HEK293 (cell line): ENCODE measurements around the gene OR10P1.
"Not testable (repeated sequence)": the region's sequence is repeated elsewhere in the genome, so short reads cannot be mapped to it uniquely, and the experiment has no call there.

Source experiments
- CTCF ChIA-PET: fragments of 350-600 bp; formaldehyde crosslinking; extraction: SDS; loops from one replicate; lab custom pipeline; 2021; ENCODE audit warnings: antibody characterized with exemption; lab: Yijun Ruan, JAX
- POLR2A ChIA-PET: fragments of 300-600 bp; formaldehyde crosslinking; extraction: SDS; loops from one replicate; lab custom pipeline; 2020; ENCODE audit warnings: antibody characterized with exemption, inconsistent platforms; lab: Yijun Ruan, JAX
- H3K27ac ChIP-seq: fragments of 200-500 bp; sonication (Bioruptor generic); 2 replicates; pipeline ENCODE4 v1.5.1; 2014; ENCODE audit warnings: low read depth, low read length, control low read depth, inconsistent platforms; ENCODE audit errors: extremely low read depth
- H3K36me3 ChIP-seq, 2 experiments: fragments of 200-500 bp in 1 of 2; sonication (Bioruptor generic) in 1 of 2; 1 replicate in 1 of 2; 2 replicates in 1 of 2; pipeline ENCODE4 v1.5.1; 2014 to 2017; ENCODE audit warnings: inconsistent platforms in 2 of 2, low read length in 2 of 2; ENCODE audit not compliant: control insufficient read depth in 2 of 2, insufficient read depth in 1 of 2
- H3K4me1 ChIP-seq: fragments of 200-500 bp; sonication (Bioruptor generic); 2 replicates; pipeline ENCODE4 v1.5.1; 2014; ENCODE audit warnings: mild to moderate bottlenecking, low read length, inconsistent platforms; ENCODE audit not compliant: control insufficient read depth, insufficient read depth
- H3K4me3 ChIP-seq: 2 replicates; pipeline ENCODE4 v1.5.1; 2011; ENCODE audit warnings: low read depth, mild to moderate bottlenecking, control low read depth, low read length, moderate library complexity
- H3K9me3 ChIP-seq: fragments of 200-500 bp; sonication (Bioruptor generic); 2 replicates; pipeline ENCODE4 v1.5.1; 2014; ENCODE audit warnings: low read depth, low read length, inconsistent platforms; ENCODE audit not compliant: control insufficient read depth, insufficient read depth
- CTCF ChIP-seq: fragments of 450-650 bp; formaldehyde crosslinking; IDR thresholded peaks from 2 replicates; pipeline ENCODE4 v1.5.1; 2016; ENCODE audit warnings: missing biosample characterization, missing genetic modification characterization
- HIC1 ChIP-seq: fragments of 450-650 bp; formaldehyde crosslinking; IDR thresholded peaks from 2 replicates; pipeline ENCODE4 v1.5.1; 2016; ENCODE audit warnings: missing biosample characterization, missing genetic modification characterization
- HOXD13 ChIP-seq: sonication (generic); formaldehyde crosslinking; IDR thresholded peaks from 2 replicates; pipeline ENCODE4 v1.8.0; 2022; ENCODE audit warnings: missing genetic modification reagents, borderline replicate concordance
- IKZF3 ChIP-seq: fragments of 450-650 bp; IDR thresholded peaks from 2 replicates; pipeline ENCODE4 v1.5.0; 2018; ENCODE audit warnings: missing biosample characterization, mild to moderate bottlenecking, missing genetic modification characterization, moderate library complexity
- KLF10 ChIP-seq: fragments of 450-650 bp; IDR thresholded peaks from 2 replicates; pipeline ENCODE4 v1.5.1; 2018; ENCODE audit warnings: missing biosample characterization, mild to moderate bottlenecking, missing genetic modification characterization
- KLF16 ChIP-seq: fragments of 450-650 bp; formaldehyde crosslinking; IDR thresholded peaks from 2 replicates; pipeline ENCODE4 v1.5.1; 2017; ENCODE audit warnings: missing biosample characterization, missing genetic modification characterization
- PRDM1 ChIP-seq: fragments of 450-650 bp; formaldehyde crosslinking; IDR thresholded peaks from 2 replicates; pipeline ENCODE4; 2016; ENCODE audit warnings: missing biosample characterization, missing genetic modification characterization
- RBAK ChIP-seq: fragments of 450-650 bp; formaldehyde crosslinking; IDR thresholded peaks from 2 replicates; pipeline ENCODE4 v1.5.1; 2016; ENCODE audit warnings: missing biosample characterization, missing genetic modification characterization
- ZNF18 ChIP-seq: fragments of 450-650 bp; formaldehyde crosslinking; IDR thresholded peaks from 2 replicates; pipeline ENCODE4 v1.5.1; 2016; ENCODE audit warnings: missing biosample characterization, missing genetic modification characterization
- ZNF239 ChIP-seq: fragments of 450-650 bp; formaldehyde crosslinking; IDR thresholded peaks from 2 replicates; pipeline ENCODE4 v1.5.1; 2016; ENCODE audit warnings: missing biosample characterization, missing genetic modification characterization
- ZNF274 ChIP-seq, 2 experiments: fragments of 200-500 bp in 1 of 2; fragments of 450-650 bp in 1 of 2; sonication (Bioruptor generic) in 1 of 2; formaldehyde crosslinking in 1 of 2; IDR thresholded peaks; 2 replicates each; pipeline versions ENCODE4 v1.5.1 to v1.6.1; 2014 to 2016; ENCODE audit warnings: borderline replicate concordance in 1 of 2, inconsistent platforms in 1 of 2, low read length in 1 of 2, missing biosample characterization in 1 of 2, missing genetic modification characterization in 1 of 2
- ZNF473 ChIP-seq: fragments of 450-650 bp; formaldehyde crosslinking; IDR thresholded peaks from 2 replicates; pipeline ENCODE4 v1.5.1; 2017; ENCODE audit warnings: missing biosample characterization, missing genetic modification characterization
- ZNF521 ChIP-seq: fragments of 450-650 bp; formaldehyde crosslinking; IDR thresholded peaks from 2 replicates; pipeline ENCODE4 v1.5.1; 2017; ENCODE audit warnings: missing biosample characterization, mild to moderate bottlenecking, missing genetic modification characterization
- ZNF560 ChIP-seq: fragments of 450-650 bp; formaldehyde crosslinking; IDR thresholded peaks from 2 replicates; pipeline ENCODE4 v1.5.1; 2017; ENCODE audit warnings: missing biosample characterization, missing genetic modification characterization, borderline replicate concordance
- ZNF623 ChIP-seq: fragments of 450-650 bp; formaldehyde crosslinking; IDR thresholded peaks from 2 replicates; pipeline ENCODE4 v1.5.1; 2016; ENCODE audit warnings: missing biosample characterization, missing genetic modification characterization
- ZNF645 ChIP-seq: fragments of 450-650 bp; formaldehyde crosslinking; IDR thresholded peaks from 2 replicates; pipeline ENCODE4; 2016; ENCODE audit warnings: missing biosample characterization, missing genetic modification characterization
- ZNF701 ChIP-seq: fragments of 450-650 bp; formaldehyde crosslinking; IDR thresholded peaks from 2 replicates; pipeline ENCODE4 v1.5.1; 2016; ENCODE audit warnings: missing biosample characterization, missing genetic modification characterization
- ZNF837 ChIP-seq: fragments of 450-650 bp; formaldehyde crosslinking; IDR thresholded peaks from 2 replicates; pipeline ENCODE4 v1.5.1; 2016; ENCODE audit warnings: missing biosample characterization, missing genetic modification characterization
- ZSCAN16 ChIP-seq: fragments of 450-650 bp; formaldehyde crosslinking; IDR thresholded peaks from 2 replicates; pipeline ENCODE4 v1.5.1; 2016; ENCODE audit warnings: missing biosample characterization, missing genetic modification characterization

Gene OR10P1

GRCh38 chr12:55636853-55637252 is at the start of gene OR10P1:
TSS of gene OR10P1 (plus strand) at chr12:55636892. CDS start at chr12:55636892, 0 bp downstream.
- Histone ChIP-seq H3K9me3 (no peaks in the 10 kb centered on the region), H3K4me3 (no peak within 1 kb of the TSS), H3K4me1 (no peaks in the 10 kb centered on the region), H3K27ac (no peak within 1 kb of the TSS), H3K36me3 (no peaks in the 10 kb centered on the region)
- CTCF ChIA-PET: interaction anchor here (0.9 to 2.5 kb wide), 2 partner anchors 8 to 20 kb away, joined by 3 to 13 read pairs; no protein-coding TSS in a partner anchor
- POLR2A ChIA-PET: no interaction called here
- TF ChIP-seq KLF16 (no peak), IKZF3 (no peak)

DNA sequence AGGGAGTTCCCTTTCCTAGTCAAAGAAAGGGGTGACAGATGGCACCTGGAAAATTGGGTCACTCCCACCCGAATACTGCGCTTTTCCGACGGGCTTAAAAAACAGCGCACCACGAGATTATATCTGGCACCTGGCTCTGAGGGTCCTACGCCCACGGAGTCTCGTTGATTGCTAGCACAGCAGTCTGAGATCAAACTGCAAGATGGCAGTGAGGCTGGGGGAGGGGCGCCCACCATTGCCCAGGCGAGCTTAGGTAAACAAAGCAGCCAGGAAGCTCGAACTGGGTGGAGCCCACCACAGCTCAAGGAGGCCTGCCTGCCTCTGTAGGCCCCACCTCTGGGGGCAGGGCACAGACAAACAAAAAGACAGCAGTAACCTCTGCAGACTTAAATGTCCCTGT is 46.5 kb upstream of the OR10P1 start:
- H3K27ac ChIP-seq, CTCF ChIA-PET, H3K4me1 ChIP-seq, H3K4me3 ChIP-seq, H3K9me3 ChIP-seq, H3K36me3 ChIP-seq, POLR2A ChIA-PET: not testable (repeated sequence)

DNA sequence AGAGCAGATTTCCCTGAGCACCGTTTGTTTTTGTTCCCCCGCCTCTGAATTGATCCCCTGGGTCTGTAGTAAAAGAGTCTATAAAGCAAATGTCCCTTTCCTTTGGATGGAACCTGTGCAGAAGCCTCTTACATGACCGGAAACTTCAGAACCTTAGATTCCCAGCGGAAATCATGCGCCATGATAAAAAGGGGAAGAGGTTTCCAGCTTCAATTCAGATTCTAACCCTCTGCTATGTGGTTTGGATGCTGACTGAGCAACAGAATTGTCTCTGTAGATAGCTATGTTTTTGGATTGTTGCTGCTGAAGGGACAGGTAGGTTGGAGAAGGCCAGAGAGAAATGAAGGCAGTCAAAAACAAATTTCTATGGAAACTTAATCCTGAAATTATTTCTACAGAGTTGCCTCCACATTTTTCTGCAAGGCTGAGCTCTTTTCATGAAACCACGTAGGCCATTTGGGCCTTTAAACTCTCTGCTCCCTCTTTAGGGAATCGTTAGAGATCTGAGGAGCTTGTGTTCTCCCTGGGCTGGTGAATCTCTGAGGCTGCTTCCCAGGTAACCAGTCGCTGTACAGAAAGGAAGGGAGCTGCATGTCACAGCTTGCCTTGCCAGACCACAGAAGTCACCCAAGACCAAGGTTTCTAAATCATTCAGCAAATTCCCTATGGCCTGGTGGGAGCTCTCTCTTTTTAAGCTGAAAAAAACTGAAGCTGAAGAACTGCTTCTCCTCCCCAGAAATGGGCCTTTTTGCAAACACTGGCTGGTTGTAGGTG is 28.7 kb upstream of the OR10P1 start:
- Histone ChIP-seq H3K4me3 (no peak overlapping the region), H3K9me3 (no peaks in the 10 kb centered on the region), H3K4me1 (no peaks in the 10 kb centered on the region), H3K36me3 (no peaks in the 10 kb centered on the region), H3K27ac (no peak overlapping the region)
- TF ChIP-seq ZNF473 (tag by site-specific recombination) (no peak), HIC1 (tag by site-specific recombination) (no peak), ZNF837 (tag by site-specific recombination) (no peak), HOXD13 (CRISPR knock-in tag) (no peak)
- ChIA-PET CTCF (interaction anchor here (1.3 to 2.2 kb wide), 2 partner anchors 11 to 12 kb away, joined by 3 to 8 read pairs; no protein-coding TSS in a partner anchor), POLR2A (no interaction called here)

- Histone ChIP-seq H3K27ac (no peak overlapping the region), H3K4me3 (no peak overlapping the region), H3K9me3 (no peaks in the 10 kb centered on the region; the same call in 1 of the 2 replicates), H3K36me3 (no peaks in the 10 kb centered on the region), H3K4me1 (no peaks in the 10 kb centered on the region)
- ChIA-PET CTCF (interaction anchor here (0.6 kb wide), 1 partner anchor 202 kb away, joined by 3 read pairs; no protein-coding TSS in a partner anchor), POLR2A (no interaction called here)
- TF ChIP-seq ZSCAN16 (tag by site-specific recombination) (no peak), ZNF701 (tag by site-specific recombination) (no peak), ZNF239 (tag by site-specific recombination) (no peak), PRDM1 (no peak), RBAK (tag by site-specific recombination) (no peak), ZNF623 (tag by site-specific recombination) (no peak), ZNF18 (tag by site-specific recombination) (no peak), ZNF645 (tag by site-specific recombination) (no peak), CTCF (no peak), ZNF274 (IDR thresholded peaks at IDR 0.05; ENCODE audit: low read length) (no peak), ZNF274 (tag by site-specific recombination; IDR thresholded peaks at IDR 0.05; ENCODE audit: borderline replicate concordance) (no peak), ZNF560 (tag by site-specific recombination) (no peak), KLF10 (tag by site-specific recombination) (no peak), ZNF521 (tag by site-specific recombination) (no peak)
These were observed 26.1 kb upstream of the OR10P1 start for GRCh38 chr12:55610598-55610997.
